HG02610 (cell line): Measurements from ENCODE around the gene ZNF620.
"Not testable (repeated sequence)": the region's sequence is repeated elsewhere in the genome, so short reads cannot be mapped to it uniquely, and the experiment has no call there.

Experiments used
- ATAC-seq: cut with Tn5 transposase; IDR thresholded peaks from one replicate; pipeline ENCODE4 v1.9.1; 2021; ENCODE audit warnings: mild to moderate bottlenecking, moderate library complexity; ENCODE audit not compliant: unreplicated experiment

ZNF620 gene

GRCh38 chr3:40505599-40506462 lies at the start of gene ZNF620:
TSS of gene ZNF620 (plus strand) at chr3:40506039. CDS start at chr3:40506353, 314 bp downstream.
- ATAC-seq, result peak; percentile 68

DNA sequence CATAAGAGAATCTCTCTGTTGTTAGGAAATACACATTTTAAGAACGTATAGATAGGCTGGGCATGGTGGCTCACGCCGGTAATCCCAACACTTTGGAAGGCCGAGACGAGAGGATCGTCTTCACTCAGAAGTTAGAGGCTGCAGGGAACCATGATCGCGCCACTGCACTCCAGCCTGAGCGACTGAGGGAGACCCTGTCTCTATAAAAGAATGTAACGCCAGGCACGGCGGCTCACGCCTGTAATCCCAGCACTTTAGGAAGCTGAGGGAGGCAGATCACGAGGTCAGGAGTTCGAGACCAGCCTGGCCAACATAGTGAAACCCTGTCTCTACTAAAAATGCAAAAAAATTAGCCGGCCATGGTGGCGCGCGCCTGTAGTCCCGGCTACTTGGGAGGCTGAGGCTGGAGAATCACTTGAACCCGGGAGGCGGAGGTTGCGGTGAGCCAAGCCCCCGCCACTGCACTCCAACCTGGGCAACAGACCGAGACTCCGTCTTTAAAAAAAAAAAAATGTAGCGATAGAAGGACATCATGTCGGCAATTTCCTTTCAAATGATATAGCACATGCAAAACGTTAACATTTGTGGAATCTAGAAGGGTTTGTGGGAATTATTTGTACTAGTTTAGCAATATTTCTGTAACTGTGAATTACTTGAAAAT lies 49.4 kb upstream of the ZNF620 start:
- no peak for ATAC-seq

DNA sequence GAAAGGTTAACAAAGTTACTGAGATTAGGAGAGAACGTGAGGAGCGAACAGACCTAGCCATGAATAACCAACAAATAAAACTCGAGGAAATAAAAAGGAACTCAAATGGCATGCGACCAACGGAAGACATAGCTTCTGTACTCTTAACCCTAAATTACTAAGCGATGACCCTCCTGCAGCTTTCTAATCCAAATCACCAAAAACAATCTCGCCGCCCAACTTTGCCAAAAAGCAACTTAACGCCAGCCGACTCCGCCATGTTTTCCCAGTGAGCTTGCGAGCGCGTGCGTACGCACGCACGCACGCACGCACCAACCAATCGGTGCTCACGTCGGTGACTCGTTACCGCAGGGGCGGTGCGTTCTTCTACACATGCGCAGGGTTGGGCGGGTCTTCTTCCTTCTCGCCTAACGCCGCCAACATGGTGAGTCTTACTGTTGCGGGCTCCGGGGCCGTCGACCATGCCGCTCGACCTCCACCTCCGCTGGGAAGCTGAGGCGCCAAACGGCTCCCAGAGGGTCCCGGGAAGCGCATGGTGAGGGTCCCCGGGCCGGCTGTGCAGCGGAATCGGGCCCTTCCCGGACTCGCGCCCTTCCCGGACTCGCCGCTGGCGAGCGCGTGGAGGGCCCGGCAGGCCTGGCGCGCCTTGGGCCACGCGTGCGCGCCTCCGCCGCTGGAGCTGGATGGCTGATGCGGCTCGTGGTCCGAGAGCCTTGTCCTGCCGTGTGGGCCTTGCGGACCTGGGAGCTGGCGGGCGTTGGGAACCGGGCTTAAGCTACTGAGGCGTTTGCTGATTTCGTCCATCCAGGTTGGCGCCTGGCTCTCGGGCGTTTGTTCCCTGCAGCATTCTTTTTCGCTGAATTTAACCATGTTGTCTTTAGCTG lies 48.7 kb upstream of the ZNF620 start, which contains the start of gene RPL14:
Gene RPL14, plus strand, starts transcription at position 400 of the 884 bp plus-strand sequence. Its CDS starts 133 bp downstream, at position 533.
- ATAC-seq, result peak; percentile 60

DNA sequence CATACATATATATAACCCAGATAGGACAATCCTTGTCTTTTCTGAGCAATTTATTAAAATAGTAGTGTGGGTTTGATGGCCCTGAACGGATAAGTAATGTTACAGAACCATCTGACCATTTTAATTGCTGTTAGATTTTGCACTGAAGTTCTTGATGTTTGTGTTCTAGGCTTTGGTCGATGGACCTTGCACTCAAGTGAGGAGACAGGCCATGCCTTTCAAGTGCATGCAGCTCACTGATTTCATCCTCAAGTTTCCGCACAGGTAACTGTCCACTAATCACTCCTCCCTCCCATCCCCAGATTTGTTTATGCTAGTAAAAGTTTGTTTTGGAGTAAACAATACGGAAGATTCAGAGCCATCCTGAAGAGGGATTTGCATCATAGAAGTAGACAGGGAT lies 47.4 kb upstream of the ZNF620 start:
- no peak for ATAC-seq

DNA sequence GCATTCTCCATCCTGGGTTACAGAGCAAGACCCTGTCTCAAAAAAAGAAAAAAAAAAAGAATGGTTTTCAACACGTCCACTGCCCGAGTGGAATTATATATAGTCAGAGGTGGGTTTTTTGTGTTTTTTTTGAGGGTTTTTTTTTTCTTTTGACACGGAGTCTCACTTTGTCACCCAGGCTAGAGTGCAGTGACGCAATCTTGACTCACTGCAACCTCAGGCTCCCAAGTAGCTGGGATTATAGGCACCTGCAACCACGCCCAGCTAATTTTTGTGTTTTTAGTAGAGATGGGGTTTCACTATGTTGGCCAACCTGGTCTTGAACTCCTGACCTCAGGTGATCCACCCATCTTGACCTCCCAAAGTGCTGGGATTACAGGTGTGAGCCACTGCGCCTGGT lies 45.4 kb upstream of the ZNF620 start:
- not testable (repeated sequence) for ATAC-seq

GRCh38 chr3:40461161-40461560 lies 44.7 kb upstream of the ZNF620 start:
- no peak for ATAC-seq

- not testable (repeated sequence) for ATAC-seq
These were observed 43.0 kb upstream of the ZNF620 start for GRCh38 chr3:40462838-40463237.

GRCh38 chr3:40463579-40463978 lies 42.3 kb upstream of the ZNF620 start:
- ATAC-seq, result no peak

DNA sequence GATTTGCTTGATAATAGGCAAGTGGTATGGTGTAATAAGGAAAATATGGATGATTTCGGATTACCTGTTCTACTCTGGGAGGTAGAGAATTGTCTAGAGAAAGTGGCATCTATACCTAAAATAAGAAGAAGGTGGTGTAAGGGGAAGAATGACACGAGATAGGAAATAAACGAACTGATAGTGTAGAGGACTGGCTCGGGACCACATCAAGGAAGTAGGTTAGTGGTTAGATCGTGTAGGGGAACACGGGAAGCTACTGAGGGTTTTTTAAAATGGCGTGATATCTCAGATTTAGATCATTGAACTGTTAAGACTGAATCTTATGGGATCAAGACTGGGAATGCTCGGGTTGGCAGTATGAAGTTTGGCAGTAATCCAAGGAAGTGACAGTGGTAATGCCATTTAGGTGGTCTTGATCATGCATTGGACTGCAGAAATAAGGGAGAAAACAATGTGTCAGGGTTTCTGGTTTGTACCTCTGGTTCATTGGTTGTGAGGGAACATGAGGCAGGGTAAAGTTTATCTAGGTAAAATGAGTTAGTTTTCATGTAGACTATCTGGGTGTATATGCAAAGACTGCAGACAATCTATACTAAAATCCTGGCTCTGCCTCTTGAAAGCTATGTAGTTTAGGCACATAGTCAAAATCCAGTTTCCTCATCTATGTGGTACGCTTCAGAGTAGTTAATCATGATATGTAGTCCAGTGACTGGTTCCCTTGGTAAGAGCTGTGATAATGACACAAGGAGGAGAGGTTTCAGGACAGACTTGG lies 41.3 kb upstream of the ZNF620 start:
- no peak for ATAC-seq

GRCh38 chr3:40465111-40465407 lies 40.8 kb upstream of the ZNF620 start:
- ATAC-seq, result no peak

GRCh38 chr3:40465456-40465855 lies 40.4 kb upstream of the ZNF620 start:
- ATAC-seq, result no peak

DNA sequence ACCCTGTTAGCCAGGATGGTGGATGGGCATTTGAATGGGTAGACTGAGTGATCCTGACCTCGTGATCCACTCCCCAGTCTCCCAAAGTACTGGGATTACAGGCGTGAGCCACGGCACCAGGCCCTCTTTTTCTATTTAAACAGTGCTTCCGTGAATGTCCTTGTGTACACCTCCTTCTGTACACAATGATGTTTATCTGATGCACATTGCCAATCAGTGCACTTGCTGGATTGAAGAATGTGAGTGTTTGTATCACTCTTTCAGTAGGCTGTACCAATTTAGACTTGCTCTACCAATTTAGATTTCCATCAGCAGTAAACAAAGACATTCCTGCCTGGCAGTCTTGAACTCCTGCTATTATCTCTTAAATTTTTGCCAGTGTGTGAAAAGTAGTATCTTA lies 37.8 kb upstream of the ZNF620 start:
- no peak for ATAC-seq

DNA sequence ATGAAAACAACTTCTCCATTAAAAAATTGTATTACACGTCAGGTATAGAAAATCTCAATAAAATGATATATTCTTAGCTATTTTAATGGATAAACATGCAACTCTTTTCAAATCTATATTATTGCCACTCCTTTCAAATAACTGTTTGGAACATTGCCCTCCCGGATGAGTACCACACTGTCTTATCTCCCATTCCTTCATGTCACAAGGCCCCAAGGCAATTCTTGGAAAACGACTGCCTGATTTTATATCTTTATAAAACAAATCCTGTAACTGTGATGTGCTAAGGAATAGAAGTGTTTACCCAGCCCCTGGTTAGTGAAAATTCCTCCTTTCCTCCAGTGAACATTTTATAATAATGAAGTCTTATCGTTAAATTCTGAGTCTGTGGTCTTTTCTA lies 35.1 kb upstream of the ZNF620 start:
- no peak for ATAC-seq

- peak; percentile 87 for ATAC-seq
These were observed 29.1 kb upstream of the ZNF620 start, which contains the start of gene ZNF619 for GRCh38 chr3:40476478-40477470. TSS of gene ZNF619 (plus strand) at chr3:40477122. CDS start at chr3:40477980, 858 bp downstream.

- no peak for ATAC-seq
These were observed 28.2 kb upstream of the ZNF620 start for GRCh38 chr3:40477666-40478065.

GRCh38 chr3:40487172-40487571 lies 18.7 kb upstream of the ZNF620 start:
- no peak for ATAC-seq

- ATAC-seq, result no peak
These were observed 14.9 kb upstream of the ZNF620 start for GRCh38 chr3:40490916-40491315.

DNA sequence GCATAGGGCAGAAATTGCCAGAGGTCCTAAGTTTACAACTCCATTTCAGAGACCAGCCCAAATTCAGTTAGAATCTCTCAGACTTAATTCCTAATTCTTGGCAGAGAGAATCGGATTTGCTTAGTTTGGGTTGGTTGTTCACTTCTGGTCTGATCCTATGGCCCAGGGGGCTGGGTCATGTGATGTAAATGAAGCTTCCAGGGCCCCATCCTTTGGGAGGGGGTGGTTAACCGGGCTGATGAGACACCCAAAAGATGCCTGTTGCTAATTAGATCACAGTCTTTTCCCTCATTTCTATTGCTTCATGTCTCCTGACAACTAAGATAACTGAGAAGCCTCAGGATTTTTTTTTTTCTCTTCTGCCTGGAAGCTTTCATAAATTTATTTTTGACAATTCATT lies 11.1 kb upstream of the ZNF620 start:
- ATAC-seq, result no peak

DNA sequence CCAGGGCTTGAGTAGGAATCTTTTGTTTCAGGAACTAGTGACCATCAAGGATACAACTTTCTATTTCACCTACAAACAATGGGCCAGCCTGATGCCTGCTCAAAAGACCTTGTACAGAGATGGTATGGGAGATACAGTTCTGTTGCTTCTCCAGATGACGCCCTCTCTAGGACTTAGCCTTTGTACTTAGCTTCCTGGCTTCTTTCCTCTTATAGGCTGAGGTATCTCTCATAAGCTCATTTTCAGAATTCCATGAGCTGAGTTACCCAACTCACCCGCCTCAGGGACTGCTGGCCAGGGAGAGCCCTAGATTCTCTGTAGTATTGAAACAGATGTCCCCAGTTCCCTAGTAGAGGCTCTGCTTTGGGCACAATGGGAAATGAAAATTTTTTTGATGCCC lies 8.6 kb upstream of the ZNF620 start:
- no peak for ATAC-seq
